22Rv1 (cell line): ENCODE data around the gene SMIM44.

Source experiments
- ZFX ChIP-seq: fragments of 450-650 bp; IDR thresholded peaks from 2 replicates; pipeline ENCODE4 v1.6.1; 2017; ENCODE audit warnings: antibody characterized with exemption, borderline replicate concordance
- TF ChIP-seq, protein P1 (sequence below): fragments of 450-650 bp; IDR thresholded peaks from 2 replicates; pipeline ENCODE4 v1.5.1; 2017; ENCODE audit warnings: mild to moderate bottlenecking

- TF ChIP-seq, protein P1, sequence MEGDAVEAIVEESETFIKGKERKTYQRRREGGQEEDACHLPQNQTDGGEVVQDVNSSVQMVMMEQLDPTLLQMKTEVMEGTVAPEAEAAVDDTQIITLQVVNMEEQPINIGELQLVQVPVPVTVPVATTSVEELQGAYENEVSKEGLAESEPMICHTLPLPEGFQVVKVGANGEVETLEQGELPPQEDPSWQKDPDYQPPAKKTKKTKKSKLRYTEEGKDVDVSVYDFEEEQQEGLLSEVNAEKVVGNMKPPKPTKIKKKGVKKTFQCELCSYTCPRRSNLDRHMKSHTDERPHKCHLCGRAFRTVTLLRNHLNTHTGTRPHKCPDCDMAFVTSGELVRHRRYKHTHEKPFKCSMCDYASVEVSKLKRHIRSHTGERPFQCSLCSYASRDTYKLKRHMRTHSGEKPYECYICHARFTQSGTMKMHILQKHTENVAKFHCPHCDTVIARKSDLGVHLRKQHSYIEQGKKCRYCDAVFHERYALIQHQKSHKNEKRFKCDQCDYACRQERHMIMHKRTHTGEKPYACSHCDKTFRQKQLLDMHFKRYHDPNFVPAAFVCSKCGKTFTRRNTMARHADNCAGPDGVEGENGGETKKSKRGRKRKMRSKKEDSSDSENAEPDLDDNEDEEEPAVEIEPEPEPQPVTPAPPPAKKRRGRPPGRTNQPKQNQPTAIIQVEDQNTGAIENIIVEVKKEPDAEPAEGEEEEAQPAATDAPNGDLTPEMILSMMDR, result no peak
- TF ChIP-seq ZFX, result no peak
Observed at GRCh38 chr19:3505598-3506383, 22.6 kb upstream of the SMIM44 start, which contains the start of gene FZR1.
